Panc1 (cell line): Measurements from ENCODE around the gene ROR1.

ENCODE experiments used
- POLR2AphosphoS5 ChIP-seq: IDR thresholded peaks from 2 replicates; pipeline ENCODE4 v1.6.1; 2012; ENCODE audit warnings: mild to moderate bottlenecking, low read depth, low read length, moderate library complexity
- SIN3A ChIP-seq: IDR thresholded peaks from 2 replicates; pipeline ENCODE4 v1.6.1; 2012; ENCODE audit warnings: low read depth, mild to moderate bottlenecking, low read length, moderate library complexity, borderline replicate concordance; ENCODE audit not compliant: insufficient read depth
- TCF7L2 ChIP-seq: IDR thresholded peaks from 2 replicates; pipeline ENCODE4 v1.6.1; 2011; ENCODE audit warnings: mild to moderate bottlenecking, low read depth, low read length, inconsistent platforms
- TF ChIP-seq, protein P1 (sequence below): fragments of 450-650 bp; IDR thresholded peaks from 2 replicates; pipeline ENCODE4 v1.5.1; 2017; ENCODE audit warnings: mild to moderate bottlenecking
- TF ChIP-seq, protein P2 (sequence below), 2 experiments: IDR thresholded peaks; 2 replicates each; pipeline ENCODE4 v1.6.1; 2011 to 2012; ENCODE audit warnings: low read depth in 2 of 2, control low read depth in 1 of 2, low read length in 1 of 2, mild to moderate bottlenecking in 1 of 2, moderate library complexity in 1 of 2; ENCODE audit not compliant: insufficient read depth in 1 of 2

DNA sequence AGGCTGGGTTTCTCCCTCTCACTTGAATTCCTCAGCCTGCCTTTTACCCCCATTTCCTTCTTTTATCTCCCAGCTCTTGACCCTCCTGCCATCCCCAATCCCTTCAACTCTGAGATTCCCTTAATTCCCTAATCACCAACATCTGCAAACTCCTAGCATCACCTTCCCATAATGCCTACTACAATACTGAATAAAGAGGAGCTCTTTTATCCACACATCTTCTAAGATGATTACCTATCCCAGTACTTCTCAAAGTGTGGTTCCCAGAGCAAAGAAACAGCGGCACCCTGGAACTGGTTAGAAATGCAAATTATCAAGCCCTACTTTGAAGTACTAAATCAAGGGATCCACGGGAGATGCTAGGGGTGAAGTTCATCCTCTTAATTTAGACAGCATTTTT is 408.4 kb downstream of the ROR1 start:
- TF ChIP-seq, protein P1, sequence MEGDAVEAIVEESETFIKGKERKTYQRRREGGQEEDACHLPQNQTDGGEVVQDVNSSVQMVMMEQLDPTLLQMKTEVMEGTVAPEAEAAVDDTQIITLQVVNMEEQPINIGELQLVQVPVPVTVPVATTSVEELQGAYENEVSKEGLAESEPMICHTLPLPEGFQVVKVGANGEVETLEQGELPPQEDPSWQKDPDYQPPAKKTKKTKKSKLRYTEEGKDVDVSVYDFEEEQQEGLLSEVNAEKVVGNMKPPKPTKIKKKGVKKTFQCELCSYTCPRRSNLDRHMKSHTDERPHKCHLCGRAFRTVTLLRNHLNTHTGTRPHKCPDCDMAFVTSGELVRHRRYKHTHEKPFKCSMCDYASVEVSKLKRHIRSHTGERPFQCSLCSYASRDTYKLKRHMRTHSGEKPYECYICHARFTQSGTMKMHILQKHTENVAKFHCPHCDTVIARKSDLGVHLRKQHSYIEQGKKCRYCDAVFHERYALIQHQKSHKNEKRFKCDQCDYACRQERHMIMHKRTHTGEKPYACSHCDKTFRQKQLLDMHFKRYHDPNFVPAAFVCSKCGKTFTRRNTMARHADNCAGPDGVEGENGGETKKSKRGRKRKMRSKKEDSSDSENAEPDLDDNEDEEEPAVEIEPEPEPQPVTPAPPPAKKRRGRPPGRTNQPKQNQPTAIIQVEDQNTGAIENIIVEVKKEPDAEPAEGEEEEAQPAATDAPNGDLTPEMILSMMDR = no peak
- TF ChIP-seq, protein P2, sequence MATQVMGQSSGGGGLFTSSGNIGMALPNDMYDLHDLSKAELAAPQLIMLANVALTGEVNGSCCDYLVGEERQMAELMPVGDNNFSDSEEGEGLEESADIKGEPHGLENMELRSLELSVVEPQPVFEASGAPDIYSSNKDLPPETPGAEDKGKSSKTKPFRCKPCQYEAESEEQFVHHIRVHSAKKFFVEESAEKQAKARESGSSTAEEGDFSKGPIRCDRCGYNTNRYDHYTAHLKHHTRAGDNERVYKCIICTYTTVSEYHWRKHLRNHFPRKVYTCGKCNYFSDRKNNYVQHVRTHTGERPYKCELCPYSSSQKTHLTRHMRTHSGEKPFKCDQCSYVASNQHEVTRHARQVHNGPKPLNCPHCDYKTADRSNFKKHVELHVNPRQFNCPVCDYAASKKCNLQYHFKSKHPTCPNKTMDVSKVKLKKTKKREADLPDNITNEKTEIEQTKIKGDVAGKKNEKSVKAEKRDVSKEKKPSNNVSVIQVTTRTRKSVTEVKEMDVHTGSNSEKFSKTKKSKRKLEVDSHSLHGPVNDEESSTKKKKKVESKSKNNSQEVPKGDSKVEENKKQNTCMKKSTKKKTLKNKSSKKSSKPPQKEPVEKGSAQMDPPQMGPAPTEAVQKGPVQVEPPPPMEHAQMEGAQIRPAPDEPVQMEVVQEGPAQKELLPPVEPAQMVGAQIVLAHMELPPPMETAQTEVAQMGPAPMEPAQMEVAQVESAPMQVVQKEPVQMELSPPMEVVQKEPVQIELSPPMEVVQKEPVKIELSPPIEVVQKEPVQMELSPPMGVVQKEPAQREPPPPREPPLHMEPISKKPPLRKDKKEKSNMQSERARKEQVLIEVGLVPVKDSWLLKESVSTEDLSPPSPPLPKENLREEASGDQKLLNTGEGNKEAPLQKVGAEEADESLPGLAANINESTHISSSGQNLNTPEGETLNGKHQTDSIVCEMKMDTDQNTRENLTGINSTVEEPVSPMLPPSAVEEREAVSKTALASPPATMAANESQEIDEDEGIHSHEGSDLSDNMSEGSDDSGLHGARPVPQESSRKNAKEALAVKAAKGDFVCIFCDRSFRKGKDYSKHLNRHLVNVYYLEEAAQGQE (IDR thresholded peaks at IDR 0.05; ENCODE audit: insufficient read depth in 1 of 2, low read depth in 2 of 2, low read length in 1 of 2) = no peak
- TF ChIP-seq POLR2AphosphoS5 (no peak), SIN3A (no peak), TCF7L2 (no peak)
